GM12878 (cell line): ENCODE results near the gene ADAMTS3. TPM values are rescaled to one million over a fixed set of nuclear protein-coding genes. Genes with fewer than 3 reads are reported as not detected.

Experiments used
- ATAC-seq: fragments of 200-7000 bp; cut with Tn5 transposase; 3 replicates; pipeline ENCODE4 v1.9.1; 2020; ENCODE audit warnings: mild to moderate bottlenecking, moderate library complexity
- BruUV-seq: library from RNA; stranded (reverse); fragments of 400-500 nt; replicated peaks from 2 replicates; lab custom pipeline; 2021; lab: Mats Ljungman, UMichigan
- CTCF ChIA-PET: fragments of 300-600 bp; sonication (Branson Sonifier 250); formaldehyde crosslinking; extraction: SDS; loops from one replicate; lab custom pipeline; 2021; ENCODE audit warnings: inconsistent platforms; lab: Yijun Ruan, JAX
- POLR2A ChIA-PET: fragments of 350-600 bp; formaldehyde crosslinking; extraction: SDS; loops from one replicate; lab custom pipeline; 2021; ENCODE audit warnings: inconsistent platforms; lab: Charles Lee
- RAD21 ChIA-PET: fragments of 300-600 bp; sonication (Branson Sonifier 250); formaldehyde crosslinking; loops from one replicate; lab custom pipeline; 2023; ENCODE audit warnings: antibody characterized with exemption; ENCODE audit not compliant: unreplicated experiment; lab: Charles Lee
- SMC1A ChIA-PET: fragments of 300-600 bp; sonication (Branson Sonifier 250); formaldehyde crosslinking; loops from one replicate; lab custom pipeline; 2023; ENCODE audit not compliant: unreplicated experiment, uncharacterized antibody; lab: Charles Lee
- DNase-seq: peaks from one replicate; pipeline ENCODE4 v3.0.0-alpha.2; 2011; ENCODE audit warnings: low read depth, low spot score
- FAIRE-seq: peaks from 3 replicates; lab custom pipeline; 2011; peaks lifted over from hg19 to GRCh38; lab: Jason Lieb, UNC
- H2AFZ ChIP-seq: 2 replicates; pipeline ENCODE4 v1.6.0; 2011; ENCODE audit warnings: low read depth, low read length, control low read depth; ENCODE audit not compliant: control insufficient read depth
- H3K27ac ChIP-seq: 2 replicates; pipeline ENCODE4 v1.5.1; 2011; ENCODE audit warnings: control low read depth; ENCODE audit not compliant: control insufficient read depth, insufficient read depth
- H3K27me3 ChIP-seq, 2 experiments: replicated peaks in 1 of 2; 2 replicates each; pipeline versions ENCODE4 v1.6.0 to v1.6.1; 2011; ENCODE audit warnings: low read length in 1 of 2; ENCODE audit not compliant: control insufficient read depth in 2 of 2, insufficient read depth in 2 of 2
- H3K36me3 ChIP-seq, 2 experiments: 2 replicates each; pipeline ENCODE4 v1.5.1; 2011; ENCODE audit warnings: low read length in 1 of 2; ENCODE audit not compliant: control insufficient read depth in 2 of 2, insufficient read depth in 2 of 2
- H3K4me1 ChIP-seq: 2 replicates; pipeline ENCODE4 v1.6.1; 2011; ENCODE audit warnings: mild to moderate bottlenecking, low read length, moderate library complexity, mixed read lengths; ENCODE audit not compliant: control insufficient read depth, insufficient read depth
- H3K4me2 ChIP-seq: 2 replicates; pipeline ENCODE4 v1.6.0; 2011; ENCODE audit warnings: control low read depth; ENCODE audit not compliant: control insufficient read depth, insufficient read depth
- H3K4me3 ChIP-seq: fragments of 200-600 bp; sonication (generic); 2 replicates; pipeline ENCODE4 v1.5.1; 2016
- H3K79me2 ChIP-seq: 2 replicates; pipeline ENCODE4 v1.6.0; 2011; ENCODE audit warnings: low read length; ENCODE audit not compliant: control insufficient read depth, insufficient read depth
- H3K9ac ChIP-seq: 2 replicates; pipeline ENCODE4 v1.8.0; 2011; ENCODE audit warnings: low read length, control low read depth, mixed read lengths; ENCODE audit not compliant: control insufficient read depth, insufficient read depth
- H3K9me3 ChIP-seq: replicated peaks from 3 replicates; pipeline ENCODE4 v1.5.1; 2011; ENCODE audit warnings: mild to moderate bottlenecking, low read length; ENCODE audit not compliant: control insufficient read depth, insufficient read depth
- H4K20me1 ChIP-seq: 2 replicates; pipeline ENCODE4 v1.6.0; 2011; ENCODE audit not compliant: control insufficient read depth, insufficient read depth
- ETV6 ChIP-seq, 2 experiments: fragments of 450-650 bp in 1 of 2; IDR thresholded peaks in 1 of 2; conservative IDR thresholded peaks in 1 of 2; 2 replicates each; pipeline ENCODE4 v1.6.1; 2014; ENCODE audit warnings: antibody characterized with exemption in 1 of 2, borderline replicate concordance in 1 of 2, low read depth in 1 of 2, mild to moderate bottlenecking in 1 of 2, moderate library complexity in 1 of 2
- NFYA ChIP-seq: IDR thresholded peaks from 2 replicates; pipeline ENCODE4 v1.6.1; 2011; ENCODE audit warnings: low read depth, mild to moderate bottlenecking, low read length, improper control_type of control experiment, borderline replicate concordance
- RUNX3 ChIP-seq: IDR thresholded peaks from 2 replicates; pipeline ENCODE4 v1.6.1; 2012; ENCODE audit warnings: low read length, inconsistent platforms
- SUPT20H ChIP-seq: IDR thresholded peaks from 2 replicates; pipeline ENCODE4 v1.6.1; 2011; ENCODE audit warnings: low read depth, mild to moderate bottlenecking, low read length, moderate library complexity, borderline replicate concordance; ENCODE audit not compliant: control insufficient read depth
- ZBED1 ChIP-seq: IDR thresholded peaks from 2 replicates; pipeline ENCODE4 v1.6.1; 2016; ENCODE audit warnings: borderline replicate concordance
- ZNF384 ChIP-seq: IDR thresholded peaks from 2 replicates; pipeline ENCODE4 v1.6.1; 2012; ENCODE audit warnings: low read depth, mild to moderate bottlenecking, low read length, improper control_type of control experiment, borderline replicate concordance
- ZSCAN29 ChIP-seq: fragments of 450-650 bp; IDR thresholded peaks from 2 replicates; pipeline ENCODE4 v1.6.1; 2017; ENCODE audit warnings: mild to moderate bottlenecking, moderate library complexity
- WGBS: methylation state at CpG from one replicate; pipeline ENCODE4 v1.1.6; 2016; ENCODE audit warnings: low lambda C conversion rate; ENCODE audit not compliant: insufficient replicate concordance, insufficient coverage; ENCODE audit errors: missing lambda C conversion rate; 5-methylcytosine and 5-hydroxymethylcytosine counted together
- in situ Hi-C: fragments of 300-500 bp; cut with MboI; formaldehyde crosslinking; loops from 9 replicates; pipeline ENCODE4 v1.14.3; 2018; ENCODE audit warnings: mixed read lengths
- intact Hi-C: fragments of 100-400 bp; cut with micrococcal nuclease; formaldehyde crosslinking; loops from one replicate; pipeline ENCODE4 v1.14.2; 2022; ENCODE audit not compliant: unreplicated experiment
- polyA plus RNA-seq, 11 experiments: library from polyadenylated mRNA; depleted of rRNA in 4 of 11; unstranded in 6 of 11; stranded (reverse) in 5 of 11; fragments of >200 nt; fragmentation: Nextera tagmentation in 4 of 11; fragmentation: Illumina TruSeq in 1 of 11; extraction: Ambion mirVana in 4 of 11; extraction: Trizol in 1 of 11; gene quantifications; 1 replicate in 1 of 11; 2 replicates in 10 of 11; pipeline versions ENCODE4 v1.2.1 to v1.2.3, GENCODE V29; 2011 to 2016; ENCODE audit warnings: inconsistent platforms in 2 of 11, missing spikeins in 2 of 11, low read depth in 1 of 11
- total RNA-seq, 4 experiments: library from RNA; depleted of rRNA in 3 of 4; stranded (reverse); fragments of >200 nt in 3 of 4; fragmentation: Illumina TruSeq in 1 of 4; extraction: Trizol in 1 of 4; gene quantifications; 2 replicates each; pipeline versions ENCODE4 v1.2.1 to v1.2.3, GENCODE V29; 2013 to 2021
- TF ChIP-seq, protein P1 (sequence below): IDR thresholded peaks from 2 replicates; pipeline ENCODE4 v1.6.1; 2012; ENCODE audit warnings: low read depth, low read length, improper control_type of control experiment

The ADAMTS3 gene
- total and polyA plus RNA-seq, 10 of the 15 experiments (the other 5 are each of a cell fraction or from before 2014, with no cell fraction given), result under 0.01 to 0.07 (median 0.02) TPM; not detected in 6

DNA sequence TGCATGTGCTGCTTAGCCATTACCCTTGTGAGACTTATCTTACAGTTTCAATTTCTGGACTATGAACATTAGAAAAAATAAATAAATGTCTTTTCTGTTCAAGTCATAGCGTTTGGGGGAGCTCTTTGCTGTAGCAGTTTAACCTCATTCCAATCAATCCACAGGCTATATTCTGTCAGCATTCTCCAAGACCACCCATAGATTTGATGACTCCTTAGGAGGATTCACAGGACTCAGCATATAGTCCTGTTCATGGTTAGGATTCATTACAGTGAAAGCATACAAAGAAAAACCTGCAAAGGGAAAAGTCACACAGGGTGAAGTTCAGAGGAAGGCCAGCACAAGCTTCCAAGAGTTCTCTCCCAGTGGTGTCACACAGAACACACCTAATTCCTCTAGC, 180.5 kb downstream of the ADAMTS3 start:
- ATAC-seq, result no peak
- ChIA-PET SMC1A (no interaction called here), POLR2A (no interaction called here), RAD21 (no interaction called here)
- Histone ChIP-seq H3K4me3 (no peak overlapping the region), H3K4me2 (no peak overlapping the region), H4K20me1 (no peaks in the 10 kb centered on the region)
- BruUV-seq, result no TSS peak
- DNase-seq, result no peak
- in situ Hi-C loops, result no loop called here
- WGBS, result 0% methylated on average over 1 of the region's 1 CpG
- TF ChIP-seq, protein P1, sequence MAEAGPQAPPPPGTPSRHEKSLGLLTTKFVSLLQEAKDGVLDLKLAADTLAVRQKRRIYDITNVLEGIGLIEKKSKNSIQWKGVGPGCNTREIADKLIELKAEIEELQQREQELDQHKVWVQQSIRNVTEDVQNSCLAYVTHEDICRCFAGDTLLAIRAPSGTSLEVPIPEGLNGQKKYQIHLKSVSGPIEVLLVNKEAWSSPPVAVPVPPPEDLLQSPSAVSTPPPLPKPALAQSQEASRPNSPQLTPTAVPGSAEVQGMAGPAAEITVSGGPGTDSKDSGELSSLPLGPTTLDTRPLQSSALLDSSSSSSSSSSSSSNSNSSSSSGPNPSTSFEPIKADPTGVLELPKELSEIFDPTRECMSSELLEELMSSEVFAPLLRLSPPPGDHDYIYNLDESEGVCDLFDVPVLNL, result no peak
- TF ChIP-seq ZSCAN29 (no peak), ETV6 (conservative IDR thresholded peaks at IDR 0.05 in 1 of 2, IDR thresholded peaks at IDR 0.05 in 1 of 2; ENCODE audit: borderline replicate concordance in 1 of 2, low read depth in 1 of 2) (no peak), SUPT20H (no peak), RUNX3 (no peak), ZBED1 (no peak), NFYA (no peak), ZNF384 (no peak)
- TF ChIP-seq, all 136 proteins: peak for 0
- Histone ChIP-seq H3K27me3 (no peaks in the 10 kb centered on the region), H3K4me1 (no peaks in the 10 kb centered on the region), H3K36me3 (no peaks in the 10 kb centered on the region), H3K79me2 (no peaks in the 10 kb centered on the region), H3K9ac (no peak overlapping the region), H3K9me3 (no peaks in the 10 kb centered on the region), H3K27ac (no peak overlapping the region), H2AFZ (no peak overlapping the region)
- intact Hi-C loops, result no loop called here
- CTCF ChIA-PET, result no interaction called here
- FAIRE-seq, result no peak
